AG04450 (cell line): ENCODE measurements around the gene CHST3. TPM values are rescaled to one million over a fixed set of nuclear protein-coding genes. Genes with fewer than 3 reads are reported as not detected.
"Not testable (repeated sequence)": the region's sequence is repeated elsewhere in the genome, so short reads cannot be mapped to it uniquely, and the experiment has no call there.

Source experiments
- CTCF ChIA-PET: fragments of 300-600, 350-600 bp; formaldehyde crosslinking; extraction: SDS; loops from one replicate; lab custom pipeline; 2022; ENCODE audit warnings: antibody characterized with exemption, inconsistent platforms; lab: Charles Lee
- POLR2A ChIA-PET: fragments of 350-600 bp; formaldehyde crosslinking; extraction: SDS; loops from one replicate; lab custom pipeline; 2021; ENCODE audit warnings: antibody characterized with exemption, inconsistent platforms; lab: Yijun Ruan, JAX
- DNase-seq: peaks from one replicate; pipeline ENCODE4 v3.0.0-alpha.2; 2011; ENCODE audit warnings: low read depth, low spot score
- H3K27ac ChIP-seq: one replicate; pipeline ENCODE4 v1.5.1; 2012; ENCODE audit warnings: low read depth, low read length, control low read depth
- H3K27me3 ChIP-seq: one replicate; pipeline ENCODE4 v1.6.0; 2012; ENCODE audit warnings: low read length; ENCODE audit not compliant: control insufficient read depth, insufficient read depth
- H3K4me3 ChIP-seq: 2 replicates; pipeline ENCODE4 v1.5.1; 2011; ENCODE audit warnings: mild to moderate bottlenecking, low read depth, low read length, control low read depth
- H3K9me3 ChIP-seq: 2 replicates; pipeline ENCODE4 v1.5.1; 2012; ENCODE audit warnings: low read length; ENCODE audit not compliant: control insufficient read depth, insufficient read depth
- polyA minus RNA-seq: library from RNA; depleted of rRNA, polyadenylated mRNA; stranded (reverse); fragments of >200 nt; gene quantifications from 2 replicates; pipeline ENCODE4 v1.2.3, GENCODE V29; 2011; rRNA and poly(A)+ RNA removed
- polyA plus RNA-seq: library from polyadenylated mRNA; depleted of rRNA; stranded (reverse); fragments of >200 nt; gene quantifications from 2 replicates; pipeline ENCODE4 v1.2.3, GENCODE V29; 2011; rRNA removed
- TF ChIP-seq, protein P1 (sequence below): IDR thresholded peaks from 2 replicates; pipeline ENCODE4 v1.5.1; 2011; ENCODE audit warnings: low read depth, low read length, control low read depth, inconsistent platforms

The CHST3 gene, protein sequence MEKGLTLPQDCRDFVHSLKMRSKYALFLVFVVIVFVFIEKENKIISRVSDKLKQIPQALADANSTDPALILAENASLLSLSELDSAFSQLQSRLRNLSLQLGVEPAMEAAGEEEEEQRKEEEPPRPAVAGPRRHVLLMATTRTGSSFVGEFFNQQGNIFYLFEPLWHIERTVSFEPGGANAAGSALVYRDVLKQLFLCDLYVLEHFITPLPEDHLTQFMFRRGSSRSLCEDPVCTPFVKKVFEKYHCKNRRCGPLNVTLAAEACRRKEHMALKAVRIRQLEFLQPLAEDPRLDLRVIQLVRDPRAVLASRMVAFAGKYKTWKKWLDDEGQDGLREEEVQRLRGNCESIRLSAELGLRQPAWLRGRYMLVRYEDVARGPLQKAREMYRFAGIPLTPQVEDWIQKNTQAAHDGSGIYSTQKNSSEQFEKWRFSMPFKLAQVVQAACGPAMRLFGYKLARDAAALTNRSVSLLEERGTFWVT
- polyA plus RNA-seq, result 4.6 and 5.0 TPM in 2 replicates
- polyA minus RNA-seq, result 8.5 and 8.9 TPM in 2 replicates

DNA sequence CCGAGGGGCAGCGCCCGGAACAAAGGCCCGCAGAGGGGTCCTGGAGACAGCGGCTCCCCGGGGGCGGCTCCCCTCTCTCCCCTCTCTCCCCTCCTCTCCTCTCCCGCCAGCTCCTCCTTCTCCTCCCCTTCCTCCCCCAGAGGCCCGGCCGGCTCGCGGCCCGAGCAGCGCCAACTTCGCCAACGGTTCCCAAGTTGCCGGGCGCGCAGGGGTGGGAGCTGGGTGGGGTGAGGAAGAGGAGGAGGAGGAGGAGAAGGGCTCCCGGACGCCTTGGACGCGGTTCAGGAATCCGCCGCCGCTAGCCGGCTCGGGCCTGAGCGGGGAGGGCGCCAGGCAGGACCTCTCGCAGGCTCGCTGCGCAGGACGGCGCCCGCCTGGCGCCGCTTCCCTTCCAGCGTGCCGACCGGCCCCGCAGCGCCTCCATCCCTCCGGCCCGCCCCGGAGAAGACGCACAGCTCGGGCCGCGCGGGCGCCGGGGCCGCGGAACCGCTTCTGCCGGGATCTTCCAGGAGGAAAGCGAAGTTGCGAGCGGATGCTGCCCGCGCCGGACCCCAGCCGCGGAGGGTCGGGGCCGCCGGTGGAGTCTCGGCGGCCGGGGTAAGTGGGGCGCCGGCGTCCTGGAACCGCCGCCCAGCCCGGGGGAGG is at the start of gene CHST3:
TSS of gene CHST3 (plus strand) at position 298 of the 645 bp plus-strand sequence. CDS start 41,448 bp downstream, outside the sequence.
- Histone ChIP-seq H3K9me3 (no peaks in the 10 kb centered on the region; the same call in 1 of the 2 replicates), H3K27me3 (no peaks in the 10 kb centered on the region), H3K27ac (peak within 1 kb of the TSS; percentile 21), H3K4me3 (peak within 1 kb of the TSS; percentile 90)
- CTCF ChIA-PET, result no interaction called here
- no peak for DNase-seq
- TF ChIP-seq, protein P1, sequence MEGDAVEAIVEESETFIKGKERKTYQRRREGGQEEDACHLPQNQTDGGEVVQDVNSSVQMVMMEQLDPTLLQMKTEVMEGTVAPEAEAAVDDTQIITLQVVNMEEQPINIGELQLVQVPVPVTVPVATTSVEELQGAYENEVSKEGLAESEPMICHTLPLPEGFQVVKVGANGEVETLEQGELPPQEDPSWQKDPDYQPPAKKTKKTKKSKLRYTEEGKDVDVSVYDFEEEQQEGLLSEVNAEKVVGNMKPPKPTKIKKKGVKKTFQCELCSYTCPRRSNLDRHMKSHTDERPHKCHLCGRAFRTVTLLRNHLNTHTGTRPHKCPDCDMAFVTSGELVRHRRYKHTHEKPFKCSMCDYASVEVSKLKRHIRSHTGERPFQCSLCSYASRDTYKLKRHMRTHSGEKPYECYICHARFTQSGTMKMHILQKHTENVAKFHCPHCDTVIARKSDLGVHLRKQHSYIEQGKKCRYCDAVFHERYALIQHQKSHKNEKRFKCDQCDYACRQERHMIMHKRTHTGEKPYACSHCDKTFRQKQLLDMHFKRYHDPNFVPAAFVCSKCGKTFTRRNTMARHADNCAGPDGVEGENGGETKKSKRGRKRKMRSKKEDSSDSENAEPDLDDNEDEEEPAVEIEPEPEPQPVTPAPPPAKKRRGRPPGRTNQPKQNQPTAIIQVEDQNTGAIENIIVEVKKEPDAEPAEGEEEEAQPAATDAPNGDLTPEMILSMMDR, result no peak
- POLR2A ChIA-PET, result interaction anchor here (0.5 to 1.2 kb wide), 8 partner anchors 10 to 374 kb away, joined by 3 to 5 read pairs (median 3); partner anchors contain the start of gene SPOCK2

- no peaks in the 10 kb centered on the region; the same call in 1 of the 2 replicates for H3K9me3 ChIP-seq
- no peak overlapping the region for H3K4me3 ChIP-seq
- no peak for DNase-seq
- peaks cover 6% of the 10 kb centered on the region for H3K27me3 ChIP-seq
- ChIA-PET POLR2A (no interaction called here), CTCF (interaction anchor here (0.7 to 2.2 kb wide), 8 partner anchors 10 to 421 kb away, joined by 3 to 7 read pairs (median 4); no protein-coding TSS in a partner anchor)
- no peak overlapping the region for H3K27ac ChIP-seq
- TF ChIP-seq, protein P1, result no peak
These were observed 47.4 kb upstream of the CHST3 start for GRCh38 chr10:71916827-71917226.

DNA sequence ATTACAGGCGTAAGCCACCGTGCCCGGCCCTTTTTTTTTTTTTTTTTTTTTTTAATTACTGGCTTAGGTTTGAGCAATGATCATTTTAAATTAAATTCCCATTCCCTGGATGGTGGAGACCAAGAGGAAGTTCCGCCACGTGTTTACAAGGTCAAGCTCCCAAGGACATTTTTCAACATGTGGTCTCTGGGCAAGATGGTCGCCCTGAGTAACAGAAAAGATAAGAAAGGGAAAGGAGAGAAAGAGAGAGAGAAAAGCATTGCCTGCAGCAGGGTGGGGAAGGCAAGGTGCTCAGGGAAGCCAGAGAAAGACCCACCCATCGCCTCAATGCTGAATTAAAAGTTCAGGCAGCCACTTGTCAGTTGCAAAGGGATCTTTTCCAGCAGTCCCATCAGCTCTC is 45.2 kb upstream of the CHST3 start:
- Histone ChIP-seq H3K4me3 (no peak overlapping the region), H3K9me3 (no peaks in the 10 kb centered on the region), H3K27me3 (peaks cover 8% of the 10 kb centered on the region), H3K27ac (no peak overlapping the region)
- TF ChIP-seq, protein P1, result no peak
- CTCF ChIA-PET, result interaction anchor here (0.7 to 1.3 kb wide), 3 partner anchors 23 to 571 kb away, joined by 3 to 6 read pairs (median 5); no protein-coding TSS in a partner anchor
- POLR2A ChIA-PET, result no interaction called here
- no peak for DNase-seq

DNA sequence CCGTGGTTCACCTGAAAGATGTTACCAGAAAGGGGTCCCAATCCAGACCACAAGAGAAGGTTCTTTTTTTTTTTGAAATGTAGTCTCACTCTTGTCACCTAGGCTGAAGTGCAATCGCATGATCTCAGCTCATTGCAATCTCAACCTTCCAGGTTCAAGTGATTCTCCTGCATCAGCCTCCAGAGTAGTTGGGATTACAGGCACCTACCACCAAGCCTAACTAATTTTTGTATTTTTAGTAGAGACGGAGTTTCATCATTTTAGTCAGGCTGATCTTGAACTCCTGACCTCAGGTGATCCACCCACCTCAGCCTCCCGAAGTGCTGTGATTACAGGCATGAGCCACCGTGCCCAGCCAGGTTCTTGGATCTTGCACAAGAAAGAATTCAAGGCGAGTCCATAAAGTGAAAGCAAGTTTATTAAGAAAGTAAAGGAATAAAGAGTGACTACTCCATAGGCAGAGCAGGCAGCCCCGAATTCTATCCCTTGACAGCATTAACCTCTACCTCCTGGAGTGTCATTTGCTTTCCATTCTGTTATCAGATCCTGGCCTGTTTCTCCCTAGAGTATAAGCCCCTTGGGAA is 44.1 kb upstream of the CHST3 start:
- DNase-seq, H3K27ac ChIP-seq: not testable (repeated sequence)
- POLR2A ChIA-PET, result interaction anchor here (0.6 kb wide), 1 partner anchor 10 kb away, joined by 3 read pairs; no protein-coding TSS in a partner anchor

More for the DNA sequence above, 44.1 kb upstream of the CHST3 start:
- not testable (repeated sequence) for H3K9me3 ChIP-seq, H3K4me3 ChIP-seq
- peaks cover 12% of the 10 kb centered on the region for H3K27me3 ChIP-seq
- CTCF ChIA-PET, result interaction anchor here (1.4 to 2.6 kb wide), 2 partner anchors 24 to 129 kb away, joined by 5 to 12 read pairs; no protein-coding TSS in a partner anchor
